GM21529 (cell line): ENCODE results near the gene LMNA.
"Not testable (repeated sequence)": the region's sequence is repeated elsewhere in the genome, so short reads cannot be mapped to it uniquely, and the experiment has no call there.

ENCODE experiments used
- ATAC-seq: cut with Tn5 transposase; IDR thresholded peaks from one replicate; pipeline ENCODE4 v1.9.1; 2021; ENCODE audit not compliant: unreplicated experiment

Gene LMNA

DNA sequence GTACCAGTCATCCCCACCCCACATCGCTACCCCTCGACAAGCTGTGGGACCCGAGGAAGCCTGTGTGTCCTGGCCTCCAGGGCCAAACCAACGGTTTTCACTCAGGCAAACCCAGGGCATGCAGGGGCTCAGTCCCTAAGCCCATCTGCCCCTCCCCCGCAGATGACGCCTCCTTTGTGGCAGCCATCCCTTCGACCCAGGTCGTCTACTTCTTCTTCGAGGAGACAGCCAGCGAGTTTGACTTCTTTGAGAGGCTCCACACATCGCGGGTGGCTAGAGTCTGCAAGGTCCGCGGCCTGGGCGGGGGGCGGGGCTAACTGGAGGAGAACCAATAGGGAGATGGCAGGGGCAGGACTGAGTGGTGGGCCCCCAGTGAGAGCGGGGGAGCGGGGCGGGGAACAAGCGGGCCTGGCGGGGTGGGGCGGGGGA is 46.2 kb downstream of the LMNA start:
- ATAC-seq = no peak

DNA sequence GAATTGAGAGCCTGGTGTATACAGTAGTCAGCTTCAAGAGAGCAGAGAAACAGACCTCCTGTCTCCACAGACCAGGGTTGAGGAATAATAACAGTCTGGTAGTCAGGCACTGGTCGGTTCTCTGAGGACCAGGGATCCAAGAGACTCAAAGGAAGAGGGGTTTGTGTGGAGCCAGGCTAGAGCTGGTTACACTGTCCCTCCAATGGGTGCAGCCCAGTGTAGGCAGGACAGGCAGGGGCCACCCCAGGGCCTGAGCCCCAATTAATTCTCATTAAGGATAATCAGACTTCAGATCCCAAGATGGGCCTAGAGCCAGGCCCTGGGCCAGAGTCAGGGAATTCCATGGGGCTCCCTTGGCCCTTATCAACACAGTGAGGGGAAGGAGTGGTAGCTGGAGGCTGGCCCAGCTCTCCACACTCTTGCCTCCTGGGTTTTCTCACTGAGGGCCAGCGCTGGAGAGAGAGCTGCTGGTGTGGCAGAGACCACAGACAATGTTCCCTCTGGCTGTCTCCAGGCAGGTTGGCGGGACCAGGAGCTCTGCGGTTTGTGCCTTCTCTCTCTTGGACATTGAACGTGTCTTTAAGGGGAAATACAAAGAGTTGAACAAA is 48.0 kb downstream of the LMNA start:
- no peak for ATAC-seq

DNA sequence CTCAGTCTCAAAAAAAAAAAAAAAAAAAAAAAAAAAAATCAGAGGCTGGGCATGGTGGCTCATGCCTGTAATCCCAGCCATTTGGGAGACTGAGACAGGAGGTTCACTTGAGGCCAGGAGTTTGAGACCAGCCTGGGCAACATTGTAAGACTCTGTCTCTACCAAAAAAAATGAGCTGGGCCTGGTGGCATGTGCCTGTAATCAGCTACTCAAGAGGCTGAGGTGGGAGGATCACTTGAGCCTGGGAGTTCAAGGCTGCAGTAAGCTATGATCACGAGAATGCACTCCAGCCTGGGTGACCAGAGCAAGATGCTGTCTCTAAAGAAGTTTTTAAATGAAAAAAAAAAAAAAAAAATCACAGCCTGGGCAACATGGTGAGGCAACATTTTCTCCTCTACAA is 49.2 kb downstream of the LMNA start:
- no peak for ATAC-seq

DNA sequence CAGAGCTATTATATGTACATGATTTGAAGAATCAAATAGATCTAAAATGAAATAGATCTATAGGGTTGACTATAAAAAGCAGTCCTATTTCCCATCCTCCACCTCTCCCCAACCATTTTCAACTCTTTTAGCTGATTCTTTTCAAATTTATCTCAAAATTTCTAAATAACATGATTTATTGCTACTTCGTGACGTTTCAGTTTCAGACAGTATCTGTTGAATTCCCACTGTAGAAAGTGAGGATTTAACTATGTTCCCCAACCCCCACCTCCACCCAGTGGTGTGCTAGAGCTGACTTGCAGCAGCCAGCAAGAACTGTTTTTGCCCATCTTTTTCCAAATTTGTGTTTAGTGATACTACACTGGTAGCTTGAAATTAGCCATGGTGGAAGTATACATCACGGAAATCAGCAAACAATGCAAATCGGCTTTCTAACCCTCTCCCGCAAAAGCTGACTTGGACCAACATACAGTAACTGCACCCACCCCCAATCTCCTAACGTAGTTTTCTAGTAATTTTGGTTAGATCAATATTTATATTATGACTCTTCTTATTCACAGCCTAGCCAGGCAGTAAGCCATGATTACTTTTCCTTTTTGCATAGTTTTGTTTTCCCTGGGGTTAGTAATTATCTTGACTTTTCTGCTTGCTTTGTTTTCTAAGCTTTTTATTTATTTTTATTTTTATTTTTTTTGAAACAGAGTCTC is 49.8 kb downstream of the LMNA start:
- ATAC-seq = no peak

DNA sequence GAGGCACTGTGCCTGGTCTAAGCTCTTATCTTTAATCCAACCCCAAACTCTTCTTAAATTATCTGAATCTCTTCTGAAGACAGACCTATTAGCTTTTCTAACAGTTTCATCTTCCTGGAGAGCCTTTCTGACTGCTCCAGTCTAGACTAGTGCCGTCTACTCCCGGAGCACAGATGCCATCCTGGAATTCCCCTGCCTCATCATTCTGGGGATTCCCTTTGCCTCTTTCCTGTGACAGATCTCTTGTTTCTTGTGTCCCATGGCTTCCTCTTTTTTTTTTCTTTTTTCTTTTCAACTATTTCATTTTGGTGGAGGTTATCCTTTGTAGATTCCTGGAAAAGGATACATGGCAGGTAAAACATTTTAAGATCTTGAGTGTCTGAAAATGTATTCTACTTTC is 50.6 kb downstream of the LMNA start:
- ATAC-seq = no peak

DNA sequence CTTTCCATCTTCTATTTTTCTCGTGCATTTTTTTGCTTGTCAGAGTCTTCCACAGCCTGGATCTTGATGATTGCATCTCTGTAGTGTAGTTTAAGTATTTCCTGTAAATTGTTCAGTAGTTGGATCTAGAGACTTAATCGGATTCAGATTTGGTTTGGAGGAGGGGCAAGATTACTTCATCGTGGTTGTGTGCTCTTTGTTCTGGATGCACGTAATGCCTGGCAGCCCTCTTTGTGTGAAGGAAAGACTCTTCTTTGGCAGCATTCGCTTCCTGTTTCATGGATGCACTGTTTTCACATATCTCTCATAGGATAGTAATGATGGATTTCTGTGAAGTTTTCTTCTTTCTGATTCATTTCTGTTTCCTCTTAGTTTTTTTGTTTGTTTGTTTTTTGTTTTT is 53.0 kb downstream of the LMNA start:
- ATAC-seq = no peak

DNA sequence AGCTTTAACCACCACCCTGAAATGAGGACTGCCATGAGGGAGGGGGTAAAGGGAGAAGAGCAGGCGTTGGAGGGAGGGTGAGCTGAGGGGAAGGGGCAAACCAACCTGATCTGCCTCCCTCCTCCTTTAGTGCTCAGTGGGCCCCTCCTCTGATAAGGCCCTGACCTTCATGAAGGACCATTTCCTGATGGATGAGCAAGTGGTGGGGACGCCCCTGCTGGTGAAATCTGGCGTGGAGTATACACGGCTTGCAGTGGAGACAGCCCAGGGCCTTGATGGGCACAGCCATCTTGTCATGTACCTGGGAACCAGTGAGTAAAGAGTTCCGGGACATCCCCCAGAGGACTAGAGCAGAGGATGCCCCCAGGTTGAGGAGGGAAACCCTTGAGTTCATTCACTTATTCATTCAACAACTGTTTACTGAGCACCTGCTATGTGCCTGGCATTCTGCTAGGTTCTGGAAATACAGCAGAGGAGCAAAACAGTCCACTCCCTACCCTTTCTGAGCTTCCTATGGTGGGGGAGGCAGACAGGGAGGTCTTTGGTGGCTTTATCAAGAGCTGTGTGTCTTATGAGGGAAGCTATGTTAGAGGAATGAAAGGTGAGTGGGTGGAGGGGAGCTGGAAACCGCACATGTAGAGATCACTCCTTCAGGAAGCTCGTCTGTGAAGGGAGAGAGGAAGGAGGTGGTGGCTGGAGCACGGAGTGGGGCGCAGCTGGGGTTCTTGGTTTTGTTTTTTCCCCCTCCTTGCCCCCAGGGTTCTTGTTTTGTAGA is 58.4 kb downstream of the LMNA start:
- no peak for ATAC-seq

DNA sequence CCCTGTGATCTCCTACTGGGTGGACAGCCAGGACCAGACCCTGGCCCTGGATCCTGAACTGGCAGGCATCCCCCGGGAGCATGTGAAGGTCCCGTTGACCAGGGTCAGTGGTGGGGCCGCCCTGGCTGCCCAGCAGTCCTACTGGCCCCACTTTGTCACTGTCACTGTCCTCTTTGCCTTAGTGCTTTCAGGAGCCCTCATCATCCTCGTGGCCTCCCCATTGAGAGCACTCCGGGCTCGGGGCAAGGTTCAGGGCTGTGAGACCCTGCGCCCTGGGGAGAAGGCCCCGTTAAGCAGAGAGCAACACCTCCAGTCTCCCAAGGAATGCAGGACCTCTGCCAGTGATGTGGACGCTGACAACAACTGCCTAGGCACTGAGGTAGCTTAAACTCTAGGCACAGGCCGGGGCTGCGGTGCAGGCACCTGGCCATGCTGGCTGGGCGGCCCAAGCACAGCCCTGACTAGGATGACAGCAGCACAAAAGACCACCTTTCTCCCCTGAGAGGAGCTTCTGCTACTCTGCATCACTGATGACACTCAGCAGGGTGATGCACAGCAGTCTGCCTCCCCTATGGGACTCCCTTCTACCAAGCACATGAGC is 62.2 kb downstream of the LMNA start:
- ATAC-seq = no peak

DNA sequence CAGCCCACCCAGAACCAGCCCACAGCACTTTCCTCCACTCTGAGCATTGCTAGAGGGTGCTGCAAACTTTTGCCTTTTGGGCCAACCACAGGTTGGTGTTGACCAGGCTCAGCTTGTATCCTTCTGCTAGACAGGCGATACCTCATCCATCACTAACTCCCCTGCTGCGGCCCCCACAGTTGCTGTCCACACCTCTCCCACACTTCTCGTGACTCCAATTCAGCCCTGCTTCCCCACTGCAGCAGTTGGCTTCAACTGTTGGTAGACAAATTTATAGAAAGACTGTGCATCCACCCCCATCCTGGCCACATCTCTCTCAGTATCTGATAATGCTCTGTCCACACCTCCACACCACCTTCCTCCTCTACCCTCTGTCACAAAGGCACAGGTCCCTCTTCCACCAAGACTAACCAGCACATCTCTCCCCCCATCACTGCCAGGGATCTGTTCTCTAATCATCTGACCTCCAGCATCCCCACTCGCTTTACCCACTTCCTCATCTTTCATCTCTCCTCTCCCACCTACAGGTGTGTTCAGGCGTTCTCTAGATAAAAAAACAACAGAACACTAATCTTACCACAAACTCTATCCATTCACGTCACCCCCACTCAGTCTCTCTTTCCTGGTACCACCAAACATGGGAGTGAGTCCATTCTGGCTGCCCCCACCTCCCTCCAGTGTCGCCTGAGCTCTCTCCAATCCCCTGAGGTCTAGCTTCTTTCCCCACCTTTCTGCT is 63.6 kb downstream of the LMNA start:
- no peak for ATAC-seq

DNA sequence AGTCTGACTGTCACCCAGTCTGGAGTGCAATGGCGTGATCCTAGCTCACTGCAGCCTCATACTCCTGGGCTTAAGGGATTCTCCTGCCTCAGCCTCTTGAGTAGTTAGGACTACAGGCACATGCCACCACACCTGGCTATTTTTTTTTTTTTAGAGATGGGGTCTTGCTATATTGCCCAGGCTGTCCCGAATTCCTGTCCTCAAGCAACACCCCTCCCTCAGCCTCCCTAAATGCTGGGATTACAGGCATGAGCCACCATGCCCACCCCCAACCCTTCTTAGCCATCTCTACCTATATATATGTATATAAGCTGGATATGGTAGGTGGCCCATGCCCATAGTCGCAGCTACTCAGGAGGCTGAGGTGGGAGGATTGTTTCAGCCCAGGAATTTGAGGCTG is 66.0 kb downstream of the LMNA start:
- no peak for ATAC-seq

DNA sequence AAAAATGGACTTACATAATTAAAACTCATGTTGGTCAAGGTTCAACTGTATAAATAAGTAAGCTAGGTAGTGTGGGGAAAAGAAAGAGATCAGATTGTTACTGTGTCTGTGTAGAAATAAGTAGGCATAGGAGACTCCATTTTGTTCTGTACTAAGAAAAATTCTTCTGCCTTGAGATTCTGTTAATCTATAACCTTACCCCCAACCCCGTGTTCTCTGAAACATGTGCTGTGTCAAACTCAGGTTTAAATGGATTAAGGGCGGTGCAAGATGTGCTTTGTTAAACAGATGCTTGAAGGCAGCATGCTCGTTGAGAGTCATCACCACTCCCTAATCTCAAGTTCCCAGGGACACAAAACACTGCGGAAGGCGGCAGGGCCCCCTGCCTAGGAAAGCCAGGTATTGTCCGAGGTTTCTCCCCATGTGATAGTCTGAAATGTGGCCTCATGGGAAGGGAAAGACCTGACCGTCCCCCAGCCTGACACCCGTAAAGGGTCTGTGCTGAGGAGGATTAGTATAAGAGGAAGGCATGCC is 66.9 kb downstream of the LMNA start:
- not testable (repeated sequence) for ATAC-seq

DNA sequence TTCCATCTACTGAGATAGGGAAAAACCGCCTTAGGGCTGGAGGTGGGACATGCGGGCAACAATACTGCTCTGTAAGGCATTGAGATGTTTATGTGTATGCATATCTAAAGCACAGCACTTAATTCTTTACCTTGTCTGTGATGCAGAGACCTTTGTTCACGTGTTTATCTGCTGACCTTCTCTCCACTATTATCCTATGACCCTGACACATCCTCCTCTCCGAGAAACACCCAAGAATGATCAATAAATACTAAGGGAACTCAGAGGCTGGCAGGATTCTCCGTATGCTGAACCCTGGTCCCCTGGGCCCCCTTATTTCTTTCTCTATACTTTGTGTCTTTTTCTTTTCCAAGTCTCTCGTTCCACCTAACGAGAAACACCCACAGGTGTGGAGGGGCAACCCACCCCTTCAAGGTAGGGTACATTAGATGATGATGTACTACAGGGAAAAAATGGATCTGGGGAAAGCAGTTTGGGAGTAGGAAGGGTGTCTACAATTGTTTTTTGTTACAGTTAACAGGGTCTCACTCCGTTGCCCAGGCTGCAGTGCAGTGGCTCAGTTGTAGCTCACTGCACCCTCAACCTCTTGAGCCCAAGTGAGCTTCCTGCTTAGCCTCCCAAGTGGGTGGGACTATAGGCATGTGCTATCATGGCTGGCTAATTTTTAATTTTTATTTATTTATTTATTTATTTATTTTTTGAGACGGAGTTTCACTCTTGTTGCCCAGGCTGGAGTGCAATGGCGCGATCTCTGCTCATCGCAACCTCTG is 67.7 kb downstream of the LMNA start:
- not testable (repeated sequence) for ATAC-seq

DNA sequence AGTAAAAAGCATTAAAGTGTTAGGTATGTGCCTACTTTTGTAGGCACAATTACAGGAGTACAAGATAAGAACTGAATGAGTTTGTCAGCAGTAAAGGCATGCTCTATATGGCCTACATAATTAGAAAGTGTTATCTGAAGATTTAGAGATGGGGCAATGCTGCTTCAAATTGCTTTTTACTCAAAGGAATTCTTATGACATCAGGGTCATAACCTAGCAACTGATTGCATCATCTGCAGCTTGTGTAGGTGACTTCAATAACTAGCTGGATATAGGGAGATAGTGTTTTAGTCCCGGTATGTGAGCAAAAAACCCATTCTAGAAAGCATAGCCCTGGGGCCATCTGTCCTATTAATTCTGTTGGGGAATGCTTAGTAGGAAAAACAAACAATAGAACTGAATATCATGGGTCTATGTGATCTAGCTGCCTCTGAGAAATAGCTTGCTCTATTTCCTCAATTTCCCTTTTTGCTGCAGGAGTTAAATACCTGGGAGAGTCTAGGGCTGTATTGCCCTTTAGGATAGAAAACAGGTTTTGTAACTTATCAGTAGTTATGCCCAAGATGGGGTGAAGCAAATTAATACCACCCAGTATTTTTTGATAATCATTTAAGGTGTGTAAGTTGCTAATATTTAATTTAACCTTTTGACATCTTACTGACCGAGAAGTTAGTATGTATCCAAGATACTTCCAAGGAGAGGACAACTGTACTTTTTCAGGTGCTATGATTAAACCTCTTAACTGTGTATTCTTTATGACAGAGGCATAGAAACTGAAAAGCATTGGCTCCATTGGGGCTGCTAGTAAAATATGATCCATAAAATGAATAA is 72.1 kb downstream of the LMNA start:
- ATAC-seq = not testable (repeated sequence)
